ENCODE data around the gene GLCE.

The GLCE gene

DNA sequence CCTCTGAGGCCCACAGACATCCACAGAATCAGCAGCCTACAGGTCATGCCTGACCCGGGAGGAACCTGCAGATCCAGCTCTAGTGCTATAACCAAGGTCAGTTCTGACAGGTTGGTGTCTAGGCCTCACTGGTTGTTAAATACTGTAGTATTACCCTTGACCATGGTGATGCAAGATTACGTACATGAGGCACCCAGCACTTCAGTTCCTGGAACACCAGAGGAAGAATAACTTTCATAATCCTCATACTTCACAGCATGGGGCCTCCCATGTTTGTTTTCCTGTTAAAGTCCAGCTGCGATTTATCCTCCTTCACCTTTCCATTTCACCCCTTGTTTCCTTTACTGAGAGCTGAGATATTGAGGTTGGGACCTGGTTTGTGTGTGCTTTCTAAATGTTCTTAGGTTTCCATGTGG is 34.4 kb upstream of the GLCE start:
- Histone ChIP-seq H3K4me3 (ENCODE audit: low read length) (no peak overlapping the region), H3K4me1 (ENCODE audit: control insufficient read depth, insufficient read depth, low read length) (peaks cover 19% of the 10 kb centered on the region)

DNA sequence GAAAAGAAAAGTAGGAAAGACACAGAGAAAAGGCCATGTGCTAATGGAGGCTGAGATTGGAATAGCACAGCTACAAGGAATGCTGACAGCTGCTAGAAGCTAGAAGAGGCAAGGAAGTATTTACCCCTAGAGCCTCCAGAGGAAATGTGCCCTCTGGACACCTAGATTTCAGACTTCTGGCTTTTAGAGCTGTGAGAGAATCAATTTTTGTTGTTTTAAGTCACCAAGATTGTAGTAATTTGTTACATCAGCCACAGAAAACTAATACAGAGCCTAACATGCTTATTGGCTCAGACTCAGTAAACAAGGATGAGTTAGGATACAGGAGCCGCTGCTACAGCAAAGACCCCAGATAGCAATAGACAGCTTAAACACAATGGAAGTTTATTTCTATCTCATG is 33.1 kb upstream of the GLCE start:
- Histone ChIP-seq H3K9me3 (ENCODE audit: control insufficient read depth, low read length) (no peaks in the 10 kb centered on the region), H3K36me3 (ENCODE audit: control insufficient read depth, insufficient read depth, low read length) (no peaks in the 10 kb centered on the region), H3K4me1 (ENCODE audit: control insufficient read depth, insufficient read depth, low read length) (peaks cover 19% of the 10 kb centered on the region), H3K9ac (ENCODE audit: low read length) (no peak overlapping the region), H3K27me3 (ENCODE audit: control insufficient read depth, insufficient read depth, low read length) (no peaks in the 10 kb centered on the region), H3K4me3 (ENCODE audit: low read length) (no peak overlapping the region)

More for the DNA sequence above, 34.4 kb upstream of the GLCE start:
- no peaks in the 10 kb centered on the region for H3K36me3 ChIP-seq (ENCODE audit: control insufficient read depth, insufficient read depth, low read length)
- H3K9ac ChIP-seq (ENCODE audit: low read length): no peak overlapping the region
- H3K9me3 ChIP-seq (ENCODE audit: control insufficient read depth, low read length): no peaks in the 10 kb centered on the region
- H3K27me3 ChIP-seq (ENCODE audit: control insufficient read depth, insufficient read depth, low read length): peaks cover 5% of the 10 kb centered on the region

DNA sequence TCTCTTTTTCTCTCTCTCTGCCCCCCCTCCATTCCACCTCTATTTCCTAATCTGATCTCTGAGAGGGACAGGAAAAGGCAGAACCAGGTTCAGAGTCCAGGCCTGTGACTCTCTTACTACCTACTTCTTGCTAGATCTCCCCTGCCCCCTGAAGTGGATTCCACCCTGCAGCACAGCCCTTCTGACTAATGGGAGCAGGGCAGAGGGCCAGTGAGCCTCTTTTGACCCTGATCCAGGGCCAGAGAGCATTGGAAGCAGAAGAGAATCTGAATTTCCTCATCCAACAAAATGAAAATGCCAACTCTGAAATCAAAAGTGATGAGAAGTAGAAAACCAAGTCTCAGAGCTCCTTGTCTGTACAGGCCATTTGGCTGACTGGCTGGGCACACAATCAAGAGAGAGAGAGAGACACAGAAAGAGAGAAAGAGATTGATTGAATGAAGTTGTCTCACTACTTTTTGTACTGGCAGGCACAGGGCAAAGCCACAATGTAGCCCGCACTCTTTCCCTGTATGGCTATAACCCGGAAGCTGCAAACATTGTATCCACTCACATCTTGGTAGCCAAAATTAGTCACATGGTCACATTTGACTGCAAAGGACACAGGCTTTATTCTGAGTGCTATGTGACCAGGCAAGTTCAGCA is 31.6 kb upstream of the GLCE start:
- no peaks in the 10 kb centered on the region for H3K27me3 ChIP-seq (ENCODE audit: control insufficient read depth, insufficient read depth, low read length)
- no peaks in the 10 kb centered on the region for H3K9me3 ChIP-seq (ENCODE audit: control insufficient read depth, low read length)
- no peaks in the 10 kb centered on the region for H3K36me3 ChIP-seq (ENCODE audit: control insufficient read depth, insufficient read depth, low read length)
- H3K9ac ChIP-seq (ENCODE audit: low read length): no peak overlapping the region
- H3K4me1 ChIP-seq (ENCODE audit: control insufficient read depth, insufficient read depth, low read length): peaks cover 19% of the 10 kb centered on the region
- H3K4me3 ChIP-seq (ENCODE audit: low read length): no peak overlapping the region

DNA sequence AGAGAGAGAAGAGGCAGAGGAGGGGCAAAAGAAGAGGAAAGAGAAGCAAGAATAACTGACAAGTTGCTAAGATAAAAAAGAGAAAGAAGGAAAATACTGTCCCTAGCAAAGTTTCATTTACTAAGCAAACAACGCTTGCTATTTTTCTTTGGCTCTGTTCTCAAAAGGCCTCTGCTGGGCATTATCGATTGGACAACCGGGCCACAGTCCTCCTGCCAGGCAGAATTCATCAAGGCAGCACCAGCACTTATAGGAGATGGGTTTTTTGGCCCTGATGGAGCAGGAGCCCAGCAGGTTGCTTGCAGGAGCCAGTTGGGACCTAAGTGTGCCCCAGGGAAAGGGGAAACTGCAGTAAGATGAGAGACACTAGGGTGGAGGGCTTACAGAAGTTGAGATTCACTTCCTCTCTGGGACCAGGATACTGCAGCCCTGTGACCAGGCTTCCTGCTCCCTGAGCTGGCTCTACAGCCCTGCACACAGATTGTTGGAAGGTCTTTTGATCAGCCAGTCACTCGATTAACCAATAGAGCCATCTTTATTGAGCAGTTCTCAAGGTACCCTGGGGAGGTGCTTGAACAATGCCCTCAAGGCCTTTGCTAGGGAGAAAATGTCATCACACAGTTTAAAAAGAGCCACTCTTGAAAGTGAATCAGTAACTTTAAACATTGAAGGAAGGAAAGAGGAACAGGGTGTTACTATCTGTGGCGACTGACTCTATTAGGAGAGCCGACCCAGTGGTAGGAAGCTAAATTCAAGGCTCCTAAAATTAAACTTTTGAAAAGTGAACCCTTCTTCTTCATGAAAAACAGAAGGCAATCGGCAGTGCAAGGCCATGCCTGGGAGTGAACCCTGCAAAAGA is 28.8 kb upstream of the GLCE start:
- Histone ChIP-seq H3K27me3 (ENCODE audit: control insufficient read depth, insufficient read depth, low read length) (no peaks in the 10 kb centered on the region), H3K4me1 (ENCODE audit: control insufficient read depth, insufficient read depth, low read length) (peaks cover 8% of the 10 kb centered on the region), H3K9me3 (ENCODE audit: control insufficient read depth, low read length) (no peaks in the 10 kb centered on the region), H3K36me3 (ENCODE audit: control insufficient read depth, insufficient read depth, low read length) (no peaks in the 10 kb centered on the region), H3K4me3 (ENCODE audit: low read length) (no peak overlapping the region), H3K9ac (ENCODE audit: low read length) (no peak overlapping the region)

DNA sequence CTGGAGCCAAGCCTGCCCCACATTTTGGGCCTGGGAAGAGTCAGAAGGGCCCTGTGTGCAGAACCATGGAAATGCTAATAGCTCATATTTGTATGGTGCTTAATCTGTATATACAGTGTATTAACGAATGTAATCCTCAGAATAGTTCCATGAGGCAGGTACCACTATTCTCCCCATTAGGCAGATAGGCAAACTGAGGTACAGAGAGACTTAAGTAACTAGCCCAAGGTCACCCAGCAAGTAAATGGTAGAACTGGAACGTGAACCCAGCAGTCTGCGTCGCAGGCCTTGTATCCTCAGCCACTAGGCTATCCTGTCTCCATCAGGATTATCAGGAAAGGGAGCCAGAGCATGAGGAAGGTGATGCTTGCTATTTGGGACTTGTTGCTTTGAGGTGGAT is 28.0 kb upstream of the GLCE start:
- Histone ChIP-seq H3K9ac (ENCODE audit: low read length) (no peak overlapping the region), H3K36me3 (ENCODE audit: control insufficient read depth, insufficient read depth, low read length) (no peaks in the 10 kb centered on the region), H3K4me1 (ENCODE audit: control insufficient read depth, insufficient read depth, low read length) (peaks cover 7% of the 10 kb centered on the region), H3K27me3 (ENCODE audit: control insufficient read depth, insufficient read depth, low read length) (no peaks in the 10 kb centered on the region), H3K9me3 (ENCODE audit: control insufficient read depth, low read length) (no peaks in the 10 kb centered on the region), H3K4me3 (ENCODE audit: low read length) (no peak overlapping the region)

DNA sequence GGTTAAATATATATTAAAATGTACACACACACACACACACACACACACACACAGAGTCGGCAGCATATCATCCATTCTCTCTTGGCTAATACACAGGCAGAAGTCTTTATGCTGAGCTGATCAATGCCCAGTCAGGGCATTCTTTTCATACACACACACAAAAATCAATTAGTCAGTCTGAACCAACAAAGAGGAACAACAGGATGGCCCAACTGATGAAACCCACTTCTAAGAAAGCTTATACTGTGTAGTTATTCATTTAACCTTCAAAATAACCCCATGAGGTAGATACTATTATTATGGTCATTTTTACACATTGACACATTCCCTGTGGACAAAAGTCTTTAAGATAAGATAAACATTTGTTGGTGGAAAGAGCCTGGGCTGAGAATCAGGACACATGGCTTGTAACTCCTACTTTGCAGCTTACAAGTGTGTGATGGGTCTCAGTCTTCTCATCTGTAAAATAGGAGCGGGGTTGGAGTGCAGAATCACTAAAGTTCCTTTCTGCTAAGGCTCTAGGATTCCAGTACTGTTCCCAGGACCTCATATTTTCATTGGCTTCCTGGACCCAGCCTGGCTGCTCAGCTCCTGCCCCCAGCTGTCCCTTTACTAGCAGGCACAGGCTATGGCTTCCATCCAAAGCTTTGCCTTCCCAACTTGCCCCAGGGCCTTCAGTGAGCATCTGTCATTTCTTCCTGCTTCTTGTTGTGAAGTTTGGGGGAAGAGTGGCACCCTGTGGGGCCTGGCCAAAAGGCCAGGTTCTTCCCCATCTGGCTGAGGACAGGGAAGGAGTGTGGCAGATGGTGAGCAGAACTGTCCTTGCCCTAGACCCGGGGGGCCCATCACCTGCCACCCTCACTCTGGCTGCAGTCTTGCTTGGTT is 27.2 kb upstream of the GLCE start:
- Histone ChIP-seq H3K9ac (ENCODE audit: low read length) (no peak overlapping the region), H3K4me3 (ENCODE audit: low read length) (no peak overlapping the region), H3K9me3 (ENCODE audit: control insufficient read depth, low read length) (no peaks in the 10 kb centered on the region), H3K4me1 (ENCODE audit: control insufficient read depth, insufficient read depth, low read length) (peaks cover 7% of the 10 kb centered on the region), H3K36me3 (ENCODE audit: control insufficient read depth, insufficient read depth, low read length) (no peaks in the 10 kb centered on the region), H3K27me3 (ENCODE audit: control insufficient read depth, insufficient read depth, low read length) (no peaks in the 10 kb centered on the region)

DNA sequence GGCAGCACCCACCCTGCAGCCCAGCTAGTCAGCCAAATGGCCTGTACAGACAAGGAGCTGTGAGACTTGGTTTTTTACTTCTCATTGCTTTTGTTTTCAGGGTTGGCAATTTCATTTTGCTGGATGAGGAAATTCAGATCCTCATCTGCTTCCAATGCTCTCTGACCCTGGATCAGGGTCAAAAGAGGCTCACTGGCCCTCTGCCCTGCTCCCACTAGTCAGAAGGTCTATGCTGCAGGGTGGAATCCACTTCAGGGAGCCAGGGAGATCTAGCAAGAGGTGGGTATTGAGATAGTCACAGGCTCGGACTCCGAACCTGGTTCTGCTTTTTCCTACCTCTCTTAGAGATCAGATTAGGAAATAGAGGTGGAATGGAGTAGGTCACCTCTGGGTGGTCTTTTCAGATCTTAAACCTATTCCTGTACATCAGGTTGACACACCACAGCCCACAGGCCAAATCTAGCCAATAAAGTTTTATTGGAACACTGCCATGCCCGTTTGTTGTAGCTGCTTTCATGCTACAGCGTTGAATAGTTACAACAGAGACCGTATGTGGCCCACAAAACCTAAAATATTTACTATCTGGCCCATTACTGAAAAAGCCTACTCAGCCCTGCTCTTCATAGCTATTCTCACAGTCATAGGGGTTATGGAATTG is 26.4 kb upstream of the GLCE start:
- H3K9me3 ChIP-seq (ENCODE audit: control insufficient read depth, low read length): no peaks in the 10 kb centered on the region
- no peak overlapping the region for H3K4me3 ChIP-seq (ENCODE audit: low read length)
- no peaks in the 10 kb centered on the region for H3K27me3 ChIP-seq (ENCODE audit: control insufficient read depth, insufficient read depth, low read length)
- peaks cover 2% of the 10 kb centered on the region for H3K4me1 ChIP-seq (ENCODE audit: control insufficient read depth, insufficient read depth, low read length)
- no peaks in the 10 kb centered on the region for H3K36me3 ChIP-seq (ENCODE audit: control insufficient read depth, insufficient read depth, low read length)
- no peak overlapping the region for H3K9ac ChIP-seq (ENCODE audit: low read length)

DNA sequence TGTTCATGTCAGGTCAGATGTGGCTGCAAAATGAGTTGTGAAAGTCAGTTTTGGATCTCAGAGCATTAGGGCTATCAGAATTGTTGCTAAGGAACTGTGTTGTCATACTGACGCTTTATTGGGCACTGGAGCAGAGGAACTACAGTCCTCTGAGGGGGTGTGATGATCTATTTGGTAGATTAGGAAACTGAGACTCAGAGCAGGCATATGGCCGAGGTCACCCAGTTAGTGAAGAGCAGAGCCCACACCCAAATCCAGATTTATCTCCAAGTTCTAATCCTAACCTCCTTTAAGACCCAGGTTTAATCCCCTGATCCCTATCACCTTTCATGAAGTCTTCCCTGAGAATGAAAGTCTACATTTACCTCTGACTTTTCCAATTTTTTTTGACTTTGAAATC is 25.6 kb upstream of the GLCE start:
- Histone ChIP-seq H3K9ac (ENCODE audit: low read length) (no peak overlapping the region), H3K27me3 (ENCODE audit: control insufficient read depth, insufficient read depth, low read length) (no peaks in the 10 kb centered on the region), H3K4me3 (ENCODE audit: low read length) (no peak overlapping the region), H3K36me3 (ENCODE audit: control insufficient read depth, insufficient read depth, low read length) (no peaks in the 10 kb centered on the region), H3K9me3 (ENCODE audit: control insufficient read depth, low read length) (no peaks in the 10 kb centered on the region), H3K4me1 (ENCODE audit: control insufficient read depth, insufficient read depth, low read length) (no peaks in the 10 kb centered on the region)

DNA sequence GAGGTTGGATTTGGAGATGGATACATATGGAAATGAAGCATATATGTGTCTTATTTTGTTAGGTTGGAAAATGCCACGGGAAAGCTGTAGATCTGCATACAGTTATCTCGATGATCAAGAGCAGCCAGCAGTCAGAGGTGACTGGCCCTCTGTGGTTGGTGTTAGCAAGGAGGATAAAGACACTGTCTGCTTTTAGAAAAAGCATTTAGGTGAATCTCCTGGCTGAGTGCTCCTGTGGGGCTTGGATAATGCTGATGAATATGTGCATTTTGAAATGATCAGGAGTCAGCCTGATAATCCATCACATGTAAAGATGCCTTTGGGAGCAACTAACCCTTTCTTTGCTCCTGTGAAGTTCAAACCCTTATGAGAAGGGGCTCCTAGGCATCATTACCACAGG is 24.9 kb upstream of the GLCE start:
- Histone ChIP-seq H3K9me3 (ENCODE audit: control insufficient read depth, low read length) (no peaks in the 10 kb centered on the region), H3K9ac (ENCODE audit: low read length) (no peak overlapping the region), H3K36me3 (ENCODE audit: control insufficient read depth, insufficient read depth, low read length) (no peaks in the 10 kb centered on the region), H3K4me3 (ENCODE audit: low read length) (no peak overlapping the region), H3K4me1 (ENCODE audit: control insufficient read depth, insufficient read depth, low read length) (no peaks in the 10 kb centered on the region), H3K27me3 (ENCODE audit: control insufficient read depth, insufficient read depth, low read length) (no peaks in the 10 kb centered on the region)

DNA sequence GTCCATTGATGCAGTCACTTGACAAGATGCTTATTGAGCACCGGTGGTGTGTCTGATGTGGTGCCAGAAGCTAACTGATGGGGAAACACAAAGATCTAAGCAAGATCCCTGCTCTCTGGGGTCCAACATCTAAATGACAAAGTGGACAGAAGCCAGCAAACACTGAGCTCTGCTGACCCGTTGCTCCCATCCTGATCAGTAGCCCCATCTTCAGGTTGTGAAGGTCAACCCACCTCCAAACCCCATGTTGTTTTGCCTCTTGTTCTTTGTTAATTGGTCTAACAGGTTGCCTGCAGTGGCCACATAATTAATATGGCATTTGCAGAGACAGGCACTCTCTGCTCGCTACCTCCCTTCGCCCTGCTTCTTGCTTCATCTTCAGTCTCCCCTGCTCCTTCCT is 21.5 kb upstream of the GLCE start:
- Histone ChIP-seq H3K9ac (ENCODE audit: low read length) (no peak overlapping the region), H3K9me3 (ENCODE audit: control insufficient read depth, low read length) (no peaks in the 10 kb centered on the region), H3K4me1 (ENCODE audit: control insufficient read depth, insufficient read depth, low read length) (peaks cover 8% of the 10 kb centered on the region), H3K4me3 (ENCODE audit: low read length) (no peak overlapping the region), H3K27me3 (ENCODE audit: control insufficient read depth, insufficient read depth, low read length) (no peaks in the 10 kb centered on the region), H3K36me3 (ENCODE audit: control insufficient read depth, insufficient read depth, low read length) (no peaks in the 10 kb centered on the region)

DNA sequence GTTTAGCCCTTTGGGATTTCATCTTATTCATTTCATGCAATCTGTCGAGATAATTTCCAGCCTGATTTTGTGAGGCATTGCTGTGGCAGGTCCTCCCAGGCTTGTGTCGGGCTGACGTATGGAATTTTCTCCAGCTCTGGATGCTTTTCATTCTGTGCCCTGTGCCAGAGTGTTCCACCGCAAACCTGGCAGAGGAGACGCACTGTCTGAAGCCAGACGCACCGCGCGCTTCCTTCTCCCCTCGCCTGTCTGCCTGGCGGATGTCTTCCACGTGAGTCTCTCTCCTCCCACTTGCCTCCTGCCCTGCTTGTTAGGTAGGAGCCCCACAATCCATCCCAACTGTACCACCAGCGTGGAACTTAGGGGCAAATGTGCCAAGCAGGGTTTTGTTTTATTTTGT is 20.1 kb upstream of the GLCE start:
- Histone ChIP-seq H3K36me3 (ENCODE audit: control insufficient read depth, insufficient read depth, low read length) (no peaks in the 10 kb centered on the region), H3K4me3 (ENCODE audit: low read length) (no peak overlapping the region), H3K9ac (ENCODE audit: low read length) (no peak overlapping the region), H3K27me3 (ENCODE audit: control insufficient read depth, insufficient read depth, low read length) (no peaks in the 10 kb centered on the region), H3K4me1 (ENCODE audit: control insufficient read depth, insufficient read depth, low read length) (peaks cover 8% of the 10 kb centered on the region), H3K9me3 (ENCODE audit: control insufficient read depth, low read length) (no peaks in the 10 kb centered on the region)
